HepG2 (cell line): Measurements from ENCODE around the gene IL1A. TPM values are rescaled to one million over a fixed set of nuclear protein-coding genes. Genes with fewer than 3 reads are reported as not detected.

Source experiments
- FOXA1 ChIP-seq, 2 experiments: fragments of 450-650 bp in 1 of 2; sonication (generic) in 1 of 2; formaldehyde crosslinking in 1 of 2; IDR thresholded peaks; 2 replicates each; pipeline versions ENCODE4 v1.4.0 to v1.6.1; 2016 to 2020; ENCODE audit warnings: missing genetic modification reagents in 1 of 2
- GMEB2 ChIP-seq: IDR thresholded peaks from 2 replicates; pipeline ENCODE4 v1.6.1; 2016; ENCODE audit warnings: missing biosample characterization, missing genetic modification reagents, low read depth
- HOMEZ ChIP-seq: IDR thresholded peaks from 2 replicates; pipeline ENCODE4 v1.6.1; 2016; ENCODE audit warnings: low read depth
- MNT ChIP-seq: fragments of 450-650 bp; IDR thresholded peaks from 2 replicates; pipeline ENCODE4 v1.6.1; 2016
- NFKB2 ChIP-seq: sonication (generic); formaldehyde crosslinking; IDR thresholded peaks from 2 replicates; pipeline ENCODE4 v1.4.0; 2020; ENCODE audit warnings: missing genetic modification reagents, borderline replicate concordance
- NR2F1 ChIP-seq, 2 experiments: fragments of 450-650 bp in 1 of 2; formaldehyde crosslinking in 1 of 2; IDR thresholded peaks; 2 replicates each; pipeline versions ENCODE4 v1.5.0 to v1.6.1; 2016 to 2020; ENCODE audit warnings: mild to moderate bottlenecking in 1 of 2, missing compliant biosample characterization in 1 of 2, missing genetic modification reagents in 1 of 2, moderate library complexity in 1 of 2
- NRL ChIP-seq: sonication (generic); formaldehyde crosslinking; IDR thresholded peaks from 2 replicates; pipeline ENCODE4 v1.5.0; 2020; ENCODE audit warnings: missing genetic modification reagents, mild to moderate bottlenecking, moderate library complexity, borderline replicate concordance
- SIX1 ChIP-seq: sonication (generic); formaldehyde crosslinking; IDR thresholded peaks from 2 replicates; pipeline ENCODE4 v1.4.0; 2020; ENCODE audit warnings: missing genetic modification reagents, borderline replicate concordance
- TFAP4 ChIP-seq: sonication (generic); IDR thresholded peaks from 2 replicates; pipeline ENCODE4 v1.6.1; 2016; ENCODE audit warnings: low read depth, borderline replicate concordance
- TFE3 ChIP-seq: IDR thresholded peaks from 2 replicates; pipeline ENCODE4 v1.6.1; 2016
- UBTF ChIP-seq: sonication (generic); formaldehyde crosslinking; IDR thresholded peaks from 2 replicates; pipeline ENCODE4 v1.4.0; 2020; ENCODE audit warnings: mild to moderate bottlenecking, missing genetic modification reagents
- ZNF205 ChIP-seq: IDR thresholded peaks from 2 replicates; pipeline ENCODE4 v1.6.1; 2018; ENCODE audit warnings: missing biosample characterization, missing genetic modification reagents
- ZNF225 ChIP-seq: sonication (generic); formaldehyde crosslinking; IDR thresholded peaks from 2 replicates; pipeline ENCODE4 v1.4.0; 2020; ENCODE audit warnings: mild to moderate bottlenecking, missing genetic modification reagents
- ZNF619 ChIP-seq: sonication (generic); formaldehyde crosslinking; IDR thresholded peaks from 2 replicates; pipeline ENCODE4 v1.4.0; 2020; ENCODE audit warnings: mild to moderate bottlenecking, missing genetic modification reagents
- ZNF674 ChIP-seq: sonication (generic); formaldehyde crosslinking; IDR thresholded peaks from 2 replicates; pipeline ENCODE4 v1.5.0; 2020; ENCODE audit warnings: low read depth, mild to moderate bottlenecking, missing genetic modification reagents
- ZSCAN12 ChIP-seq: sonication (generic); formaldehyde crosslinking; IDR thresholded peaks from 2 replicates; pipeline ENCODE4 v1.9.0; 2021; ENCODE audit warnings: mild to moderate bottlenecking, missing genetic modification reagents
- polyA plus RNA-seq, 8 experiments: library from polyadenylated mRNA; depleted of rRNA in 3 of 8; stranded (reverse) in 7 of 8; unstranded in 1 of 8; fragments of >200 nt; fragmentation: Illumina TruSeq in 4 of 8; extraction: Trizol in 4 of 8; gene quantifications; 2 replicates each; pipeline versions ENCODE4 v1.2.1 to v1.2.3, GENCODE V29; 2011 to 2016; ENCODE audit warnings: low read depth in 4 of 8, missing spikeins in 1 of 8, mixed read lengths in 1 of 8; ENCODE audit not compliant: insufficient read depth in 1 of 8
- total RNA-seq, 5 experiments: library from RNA; depleted of rRNA; stranded (reverse); fragments of >200 nt; fragmentation: Illumina TruSeq; extraction: Trizol; gene quantifications; 2 replicates each; pipeline ENCODE4 v1.2.3, GENCODE V29; 2016; ENCODE audit warnings: low read depth in 1 of 5

Gene IL1A
- total and polyA plus RNA-seq, 2 of the 13 experiments (the other 11 are each of a cell fraction or from before 2014, with no cell fraction given): not detected

GRCh38 chr2:112764071-112765044, 19.9 kb downstream of the IL1A start, which contains the start of gene CKAP2L (continued):
- TF ChIP-seq MNT: peak; percentile 88
- peak; percentile 30; the same call in 1 of the 2 replicates for TF ChIP-seq ZNF205
- TF ChIP-seq NFKB2: peak; percentile 33; the same call in 1 of the 2 replicates
- TF ChIP-seq UBTF: peak; percentile 42; the same call in 1 of the 2 replicates
- TF ChIP-seq FOXA1 (IDR thresholded peaks at IDR 0.05): no peak
- TF ChIP-seq FOXA1 (CRISPR knock-in tag; IDR thresholded peaks at IDR 0.05): no peak
- TF ChIP-seq NRL: peak; percentile 69; the same call in 1 of the 2 replicates
- 0 out of 2 replicates have a peak, but pooled peaks have one; percentile 47 for TF ChIP-seq ZSCAN12 (CRISPR knock-in tag)
- peak; percentile 89 for TF ChIP-seq HOMEZ
- peak; percentile 51; the same call in 1 of the 2 replicates for TF ChIP-seq TFAP4
- no peak for TF ChIP-seq NR2F1 (CRISPR knock-in tag; IDR thresholded peaks at IDR 0.05)
- peak; percentile 77 for TF ChIP-seq GMEB2
- no peak for TF ChIP-seq ZNF674 (CRISPR knock-in tag)
- TF ChIP-seq ZNF619 (CRISPR knock-in tag): peak; percentile 80
- TF ChIP-seq SIX1 (CRISPR knock-in tag): no peak
- TF ChIP-seq TFE3 (CRISPR knock-in tag): peak; percentile 1; the same call in 1 of the 2 replicates
- peak; percentile 66; the same call in 1 of the 2 replicates for TF ChIP-seq ZNF225
